Calu3 (cell line): ENCODE data around the gene BST1. TPM values are rescaled to one million over a fixed set of nuclear protein-coding genes. Genes with fewer than 3 reads are reported as not detected.

Experiments used
- BruUV-seq: library from RNA; stranded (reverse); fragments of 400-500 nt; replicated peaks from 2 replicates; lab custom pipeline; 2021; lab: Mats Ljungman, UMichigan
- CTCF ChIA-PET: fragments of 300-600 bp; sonication (Branson Sonifier 250); formaldehyde crosslinking; loops from one replicate; lab custom pipeline; 2022; ENCODE audit warnings: antibody characterized with exemption; lab: Charles Lee
- DNase-seq: peaks from one replicate; pipeline ENCODE4 v3.0.0; 2022
- H3K27ac Mint-ChIP-seq: one replicate; pipeline ENCODE4 v1.8.0; 2022; ENCODE audit warnings: mixed read lengths; ENCODE audit not compliant: unreplicated experiment
- H3K27me3 Mint-ChIP-seq: one replicate; pipeline ENCODE4 v1.8.0; 2022; ENCODE audit warnings: mixed read lengths; ENCODE audit not compliant: unreplicated experiment
- H3K36me3 Mint-ChIP-seq: one replicate; pipeline ENCODE4 v1.8.0; 2022; ENCODE audit warnings: mild to moderate bottlenecking, moderate library complexity, mixed read lengths; ENCODE audit not compliant: insufficient read depth, unreplicated experiment
- H3K4me1 Mint-ChIP-seq: one replicate; pipeline ENCODE4 v1.8.0; 2022; ENCODE audit warnings: mild to moderate bottlenecking, low read depth, mixed read lengths; ENCODE audit not compliant: unreplicated experiment
- H3K4me3 Mint-ChIP-seq: one replicate; pipeline ENCODE4 v1.8.0; 2022; ENCODE audit warnings: mild to moderate bottlenecking, low read depth, moderate library complexity, mixed read lengths; ENCODE audit not compliant: unreplicated experiment
- H3K9me3 Mint-ChIP-seq: one replicate; pipeline ENCODE4 v1.8.0; 2022; ENCODE audit warnings: low read depth, mixed read lengths; ENCODE audit not compliant: unreplicated experiment
- intact Hi-C: fragments of 100-400 bp; cut with micrococcal nuclease; formaldehyde crosslinking; loops from one replicate; pipeline ENCODE4 v1.10.0; 2022; ENCODE audit not compliant: unreplicated experiment
- total RNA-seq: library from RNA; stranded (reverse); gene quantifications from 2 replicates; pipeline ENCODE4 v1.2.3, GENCODE V29; 2022
- TF ChIP-seq, protein P1 (sequence below): fragments of 200-600 bp; IDR thresholded peaks from one replicate; pipeline ENCODE4 v1.8.0; 2022; ENCODE audit warnings: antibody characterized with exemption; ENCODE audit not compliant: unreplicated experiment

The BST1 gene
- total RNA-seq, 1 experiment from 2014 or later, result 6.0 TPM

DNA sequence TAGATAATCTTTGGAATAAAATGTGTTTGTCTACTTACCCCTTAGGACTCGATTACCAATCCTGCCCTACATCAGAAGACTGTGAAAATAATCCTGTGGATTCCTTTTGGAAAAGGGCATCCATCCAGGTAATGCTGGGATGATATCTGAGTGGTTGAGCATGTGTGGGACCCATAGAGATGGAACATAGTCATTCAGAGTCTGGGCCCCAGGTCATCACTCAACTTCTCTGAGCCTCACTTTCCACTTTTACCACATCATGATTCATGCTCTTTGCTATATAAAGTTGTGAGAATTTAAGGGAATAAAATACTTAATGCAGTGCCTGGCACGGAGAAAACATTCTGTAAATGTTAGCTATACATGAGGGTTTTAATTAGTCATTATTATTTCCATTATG lies 8.9 kb downstream of the BST1 start:
- CTCF ChIA-PET, result interaction anchor here (0.5 kb wide), 1 partner anchor 10 kb away, joined by 5 read pairs; no protein-coding TSS in a partner anchor
- BruUV-seq, result no TSS peak
- no peaks in the 10 kb centered on the region for H3K9me3 Mint-ChIP-seq
- intact Hi-C loops, result no loop called here
- no peaks in the 10 kb centered on the region for H3K27me3 Mint-ChIP-seq
- DNase-seq, result no peak
- no peak overlapping the region for H3K27ac Mint-ChIP-seq
- H3K36me3 Mint-ChIP-seq, result no peaks in the 10 kb centered on the region
- H3K4me3 Mint-ChIP-seq, result no peak overlapping the region
- TF ChIP-seq, protein P1, sequence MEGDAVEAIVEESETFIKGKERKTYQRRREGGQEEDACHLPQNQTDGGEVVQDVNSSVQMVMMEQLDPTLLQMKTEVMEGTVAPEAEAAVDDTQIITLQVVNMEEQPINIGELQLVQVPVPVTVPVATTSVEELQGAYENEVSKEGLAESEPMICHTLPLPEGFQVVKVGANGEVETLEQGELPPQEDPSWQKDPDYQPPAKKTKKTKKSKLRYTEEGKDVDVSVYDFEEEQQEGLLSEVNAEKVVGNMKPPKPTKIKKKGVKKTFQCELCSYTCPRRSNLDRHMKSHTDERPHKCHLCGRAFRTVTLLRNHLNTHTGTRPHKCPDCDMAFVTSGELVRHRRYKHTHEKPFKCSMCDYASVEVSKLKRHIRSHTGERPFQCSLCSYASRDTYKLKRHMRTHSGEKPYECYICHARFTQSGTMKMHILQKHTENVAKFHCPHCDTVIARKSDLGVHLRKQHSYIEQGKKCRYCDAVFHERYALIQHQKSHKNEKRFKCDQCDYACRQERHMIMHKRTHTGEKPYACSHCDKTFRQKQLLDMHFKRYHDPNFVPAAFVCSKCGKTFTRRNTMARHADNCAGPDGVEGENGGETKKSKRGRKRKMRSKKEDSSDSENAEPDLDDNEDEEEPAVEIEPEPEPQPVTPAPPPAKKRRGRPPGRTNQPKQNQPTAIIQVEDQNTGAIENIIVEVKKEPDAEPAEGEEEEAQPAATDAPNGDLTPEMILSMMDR, result no peak
- H3K4me1 Mint-ChIP-seq, result no peaks in the 10 kb centered on the region

DNA sequence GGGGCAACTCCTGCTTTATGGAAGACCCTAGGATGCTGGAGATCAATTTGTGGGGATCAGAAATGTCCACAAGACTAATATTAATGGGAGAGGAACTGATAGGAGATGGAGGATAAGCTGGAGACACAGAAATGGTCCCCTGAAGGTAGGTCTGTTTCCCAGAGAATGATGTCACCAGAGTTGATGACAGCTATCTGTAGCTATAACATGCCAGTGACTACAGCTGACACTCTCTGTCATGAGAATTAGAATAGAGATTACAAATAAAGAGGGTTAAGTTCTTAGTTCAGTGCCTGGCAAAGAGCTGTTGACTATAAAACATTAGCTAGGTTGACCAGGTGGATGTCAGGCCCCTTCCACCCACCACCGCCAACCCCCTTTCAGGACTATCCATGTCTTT lies 9.3 kb downstream of the BST1 start:
- CTCF ChIA-PET, result no interaction called here
- H3K27ac Mint-ChIP-seq, result no peak overlapping the region
- intact Hi-C loops, result no loop called here

GRCh38 chr4:15714141-15714540 lies 11.3 kb downstream of the BST1 start:
- H3K27ac Mint-ChIP-seq, result no peak overlapping the region
- H3K27me3 Mint-ChIP-seq, result no peaks in the 10 kb centered on the region
- no peak overlapping the region for H3K4me3 Mint-ChIP-seq
- TF ChIP-seq, protein P1, result no peak
- CTCF ChIA-PET, result no interaction called here
- H3K36me3 Mint-ChIP-seq, result no peaks in the 10 kb centered on the region
- intact Hi-C loops, result no loop called here
- no TSS peak for BruUV-seq
- H3K4me1 Mint-ChIP-seq, result no peaks in the 10 kb centered on the region
- H3K9me3 Mint-ChIP-seq, result no peaks in the 10 kb centered on the region
- DNase-seq, result no peak

More for the DNA sequence above, 9.3 kb downstream of the BST1 start:
- Mint-ChIP-seq H3K4me1 (no peaks in the 10 kb centered on the region), H3K9me3 (no peaks in the 10 kb centered on the region), H3K4me3 (no peak overlapping the region), H3K27me3 (no peaks in the 10 kb centered on the region), H3K36me3 (no peaks in the 10 kb centered on the region)
- no TSS peak for BruUV-seq
- TF ChIP-seq, protein P1, result no peak
- DNase-seq, result no peak

- H3K9me3 Mint-ChIP-seq, result no peaks in the 10 kb centered on the region
- H3K4me1 Mint-ChIP-seq, result no peaks in the 10 kb centered on the region
- no peak overlapping the region for H3K27ac Mint-ChIP-seq
- intact Hi-C loops, result no loop called here
- no peaks in the 10 kb centered on the region for H3K36me3 Mint-ChIP-seq
- BruUV-seq, result no TSS peak
- CTCF ChIA-PET, result no interaction called here
- no peak overlapping the region for H3K4me3 Mint-ChIP-seq
- DNase-seq, result no peak
- no peaks in the 10 kb centered on the region for H3K27me3 Mint-ChIP-seq
- TF ChIP-seq, protein P1, result no peak
Measured at GRCh38 chr4:15714646-15715435, 12.0 kb downstream of the BST1 start.
